GM19468 (cell line): ENCODE results near the gene SYDE2.
A peak's percentile ranks its signal among the peaks of the same experiment; 100 is the strongest.

ENCODE experiments used
- ATAC-seq: cut with Tn5 transposase; IDR thresholded peaks from one replicate; pipeline ENCODE4 v1.9.1; 2021; ENCODE audit warnings: mild to moderate bottlenecking, moderate library complexity, moderate number of reproducible peaks; ENCODE audit not compliant: unreplicated experiment; ENCODE audit errors: extremely low read depth

The SYDE2 gene

DNA sequence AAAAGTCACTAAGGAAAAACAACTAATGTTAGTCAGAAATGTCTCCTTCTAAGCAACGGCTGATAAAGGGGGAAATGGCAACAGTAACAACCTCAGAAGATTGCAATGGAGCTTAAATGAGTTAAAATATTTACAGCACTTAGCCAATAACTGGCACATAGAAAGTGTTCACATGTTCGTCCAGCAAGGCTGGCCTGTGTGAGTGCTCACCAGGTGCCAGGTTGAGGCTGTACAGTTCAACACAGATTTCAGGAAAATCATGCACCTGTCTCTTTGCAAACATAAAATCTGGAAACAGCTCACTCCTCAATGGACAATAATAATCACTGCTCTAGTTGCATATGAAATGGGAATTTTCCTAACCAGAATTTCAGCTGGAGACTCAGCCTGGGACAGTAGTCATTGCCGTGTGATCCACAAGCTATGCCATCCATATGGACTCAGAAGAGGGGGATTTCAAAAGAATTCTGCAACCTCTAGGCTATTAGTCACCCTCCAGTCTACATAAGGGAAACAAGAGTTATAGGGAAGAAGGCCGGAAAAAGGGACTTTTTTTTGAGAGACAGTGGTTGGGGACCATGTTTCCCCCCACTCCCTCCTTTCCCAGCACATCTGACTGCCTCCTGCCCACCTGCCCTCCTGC lies 68.6 kb downstream of the SYDE2 start:
- no peak for ATAC-seq

DNA sequence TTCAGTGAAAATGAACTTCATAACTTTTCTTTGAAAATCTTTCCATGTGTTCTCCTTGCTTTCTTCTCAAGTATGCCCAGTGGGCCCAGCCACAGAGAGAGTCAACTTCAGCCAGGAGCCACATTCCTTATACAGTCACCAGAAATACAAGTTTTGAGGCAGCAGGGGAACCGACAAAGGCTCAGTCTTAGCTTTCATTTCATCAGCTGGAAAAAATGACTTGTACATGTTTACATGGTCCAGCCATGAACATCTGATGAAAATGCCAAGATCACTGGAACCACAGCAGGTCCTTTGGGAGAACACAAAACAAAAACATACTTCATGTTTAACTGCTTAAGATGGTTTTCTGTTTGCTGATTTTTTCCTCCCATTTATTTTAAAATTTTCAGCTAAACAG lies 72.5 kb downstream of the SYDE2 start:
- no peak for ATAC-seq

DNA sequence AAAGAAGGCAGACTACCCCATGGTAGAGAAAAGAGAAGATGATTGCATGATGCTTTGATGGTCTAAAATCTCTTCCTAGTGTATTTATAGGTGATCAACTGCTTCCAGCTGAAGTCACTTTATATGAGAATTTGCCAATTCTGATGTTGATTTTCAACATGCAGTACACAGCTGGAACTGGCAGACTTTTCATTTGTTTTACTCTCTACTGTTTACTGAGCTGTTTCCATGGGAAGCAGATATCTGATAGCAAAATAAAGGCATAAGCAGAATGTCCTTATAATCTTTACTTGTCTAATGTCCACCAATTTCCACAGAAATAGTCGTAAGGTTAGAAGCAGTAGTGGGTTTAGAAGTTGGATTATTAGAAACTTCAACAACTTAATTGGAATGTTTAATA lies 74.9 kb downstream of the SYDE2 start:
- no peak for ATAC-seq

DNA sequence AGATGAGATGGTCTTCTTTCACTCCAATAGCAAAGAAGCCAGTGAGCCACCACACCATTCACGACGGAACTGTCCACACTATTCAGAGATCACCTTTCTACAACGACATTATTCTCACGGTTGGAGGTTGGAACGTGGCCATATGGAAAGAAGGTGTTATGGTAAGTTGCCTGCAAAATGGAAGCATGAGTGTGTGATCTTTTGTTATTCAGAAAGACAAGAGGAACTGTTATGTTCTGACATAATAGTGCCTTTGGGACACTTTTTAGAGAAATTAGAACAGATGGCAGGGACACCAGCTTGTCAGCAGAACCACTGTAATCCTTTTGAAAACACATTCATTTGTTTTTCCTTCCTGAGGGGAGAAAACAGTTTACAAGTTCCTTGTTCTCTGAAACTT lies 76.7 kb downstream of the SYDE2 start:
- ATAC-seq, result no peak

DNA sequence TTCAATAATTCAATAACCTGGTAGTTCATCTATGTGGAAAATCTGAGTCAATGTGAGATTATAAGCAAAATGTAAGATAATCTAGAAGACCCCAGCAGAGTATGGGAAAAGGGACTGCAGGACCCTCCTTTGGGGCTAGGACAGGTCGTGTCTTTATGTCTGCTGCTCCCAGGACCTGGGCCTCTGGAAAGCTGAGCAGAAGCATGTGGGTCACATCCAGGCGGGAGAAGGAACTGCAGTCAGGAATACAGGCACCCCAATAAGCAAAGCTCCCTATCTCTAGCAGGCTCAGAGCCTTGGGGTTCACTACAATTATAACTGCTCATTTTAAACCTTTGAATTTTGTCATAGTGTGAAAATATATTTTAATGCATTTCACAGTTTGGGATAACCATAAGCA lies 78.6 kb downstream of the SYDE2 start:
- ATAC-seq, result no peak

DNA sequence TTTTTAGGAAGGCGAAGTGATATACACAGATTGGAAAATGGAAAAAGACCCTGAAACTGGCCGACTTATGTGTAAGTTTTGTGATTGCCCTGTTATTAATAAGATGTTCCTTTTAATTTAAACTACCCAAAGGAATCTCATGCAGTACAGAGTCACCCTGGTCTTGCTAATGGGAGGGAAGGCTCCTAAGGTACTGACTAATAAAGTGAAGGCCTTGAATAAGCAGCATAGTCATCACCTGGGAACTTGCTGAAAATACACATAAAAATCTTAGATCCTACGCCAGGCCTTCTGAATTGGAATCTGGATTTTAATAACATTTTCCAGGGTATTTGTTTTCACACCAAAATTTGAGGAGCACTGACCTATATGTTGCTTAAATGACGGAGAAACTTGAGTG lies 79.1 kb downstream of the SYDE2 start:
- no peak for ATAC-seq

DNA sequence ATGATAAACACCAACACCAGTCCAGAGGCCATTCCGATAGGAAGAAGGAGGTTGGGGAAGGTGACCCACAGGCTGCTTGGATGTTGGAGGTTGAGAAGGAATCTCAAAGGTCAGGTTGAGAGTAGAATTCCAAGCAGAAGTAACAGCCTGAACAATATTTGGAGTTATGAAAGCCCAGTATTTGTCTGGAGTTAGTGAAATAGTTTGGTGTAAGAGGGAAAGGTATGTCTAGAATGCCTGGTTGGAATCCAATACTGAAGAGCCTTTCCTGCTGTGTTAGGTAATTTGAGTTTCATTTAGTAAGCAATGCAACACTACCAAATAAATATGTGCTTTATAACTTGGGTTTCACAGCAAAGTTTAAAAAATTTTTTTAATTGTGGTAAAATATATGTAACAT lies 82.1 kb downstream of the SYDE2 start:
- ATAC-seq, result no peak

DNA sequence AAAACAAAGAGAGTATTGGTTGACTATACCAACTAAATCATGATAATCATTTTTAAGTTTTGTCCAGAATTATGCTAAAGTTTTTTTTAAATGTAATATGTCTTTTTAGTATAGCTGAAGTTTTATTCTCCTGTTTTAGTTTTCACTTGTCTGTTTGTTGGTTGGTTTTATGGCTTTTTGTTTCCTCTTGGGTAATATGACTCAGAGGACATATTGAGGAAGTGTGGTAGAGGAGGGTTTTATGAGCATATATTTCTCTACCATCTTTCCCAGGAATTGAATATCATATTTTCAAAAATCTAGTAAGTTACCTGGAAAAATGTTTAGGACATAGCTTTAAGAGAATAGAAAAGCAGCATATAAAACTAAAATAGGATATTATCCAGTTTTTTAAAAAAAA lies 84.0 kb downstream of the SYDE2 start:
- ATAC-seq, result no peak

DNA sequence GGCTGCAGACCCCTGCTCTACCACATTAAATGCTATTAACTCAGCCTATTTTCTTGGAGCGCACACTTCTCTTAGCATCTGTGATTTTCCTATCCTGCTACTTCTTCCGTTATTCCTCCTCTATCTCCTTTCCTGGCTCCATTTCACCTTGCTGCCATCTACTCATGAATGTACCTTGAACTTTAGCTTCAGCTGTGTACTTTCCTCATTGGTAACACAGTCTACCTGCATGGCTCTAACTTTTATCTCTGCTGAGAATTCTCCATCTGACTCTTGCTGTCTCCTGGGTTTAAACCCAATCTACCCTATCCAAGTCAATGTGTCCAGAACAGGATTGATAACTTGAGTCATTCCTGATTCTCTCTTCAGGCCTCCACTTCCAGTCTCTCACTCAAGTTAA lies 84.9 kb downstream of the SYDE2 start:
- no peak for ATAC-seq

DNA sequence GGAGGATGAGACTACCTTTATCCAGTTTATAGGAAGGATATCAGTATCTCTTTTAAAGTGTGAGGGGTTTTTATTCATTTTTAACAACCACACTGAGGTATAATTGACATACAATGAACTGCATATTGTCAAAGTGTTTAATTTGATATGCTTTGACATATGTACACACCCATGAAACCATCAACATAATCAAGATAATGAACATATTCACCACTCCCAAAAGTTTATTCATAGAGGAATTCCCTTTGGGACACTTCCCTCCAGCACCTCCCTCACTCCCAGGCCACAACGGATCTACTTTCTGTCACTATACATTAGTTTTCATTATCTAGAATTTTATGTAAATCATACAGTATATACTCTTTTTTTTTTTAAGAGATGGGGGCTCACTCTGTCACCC lies 89.1 kb downstream of the SYDE2 start:
- ATAC-seq, result no peak

DNA sequence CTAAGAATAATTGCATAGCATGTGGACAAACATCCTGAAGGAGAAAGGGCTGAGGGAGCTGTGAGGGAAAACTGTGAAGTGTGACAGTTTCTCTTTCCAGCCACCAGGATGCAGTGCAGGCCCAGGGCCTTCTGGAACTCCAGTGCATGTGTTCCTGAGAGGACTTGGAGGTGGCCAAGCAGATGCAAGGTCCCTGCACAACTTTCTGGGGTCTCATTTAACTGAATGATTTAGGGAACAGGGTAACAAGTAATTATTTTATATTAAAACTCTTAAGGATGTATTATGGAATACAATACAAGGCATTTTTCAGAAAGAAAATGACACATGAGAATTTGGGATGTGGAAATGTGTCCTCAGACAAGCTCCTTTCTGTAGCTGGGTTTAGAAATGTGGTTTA lies 91.3 kb downstream of the SYDE2 start:
- peak; percentile 68 for ATAC-seq
